WI38 (cell line): ENCODE results near the gene DDX18.

Experiments used
- H3K4me3 ChIP-seq: 2 replicates; pipeline ENCODE4 v1.5.1; 2011; ENCODE audit warnings: low read depth, mild to moderate bottlenecking, control low read depth, low read length
- TF ChIP-seq, protein P1 (sequence below): IDR thresholded peaks from 2 replicates; pipeline ENCODE4 v1.5.1; 2012; ENCODE audit warnings: low read depth, mild to moderate bottlenecking, control low read depth, low read length

The DDX18 gene

DNA sequence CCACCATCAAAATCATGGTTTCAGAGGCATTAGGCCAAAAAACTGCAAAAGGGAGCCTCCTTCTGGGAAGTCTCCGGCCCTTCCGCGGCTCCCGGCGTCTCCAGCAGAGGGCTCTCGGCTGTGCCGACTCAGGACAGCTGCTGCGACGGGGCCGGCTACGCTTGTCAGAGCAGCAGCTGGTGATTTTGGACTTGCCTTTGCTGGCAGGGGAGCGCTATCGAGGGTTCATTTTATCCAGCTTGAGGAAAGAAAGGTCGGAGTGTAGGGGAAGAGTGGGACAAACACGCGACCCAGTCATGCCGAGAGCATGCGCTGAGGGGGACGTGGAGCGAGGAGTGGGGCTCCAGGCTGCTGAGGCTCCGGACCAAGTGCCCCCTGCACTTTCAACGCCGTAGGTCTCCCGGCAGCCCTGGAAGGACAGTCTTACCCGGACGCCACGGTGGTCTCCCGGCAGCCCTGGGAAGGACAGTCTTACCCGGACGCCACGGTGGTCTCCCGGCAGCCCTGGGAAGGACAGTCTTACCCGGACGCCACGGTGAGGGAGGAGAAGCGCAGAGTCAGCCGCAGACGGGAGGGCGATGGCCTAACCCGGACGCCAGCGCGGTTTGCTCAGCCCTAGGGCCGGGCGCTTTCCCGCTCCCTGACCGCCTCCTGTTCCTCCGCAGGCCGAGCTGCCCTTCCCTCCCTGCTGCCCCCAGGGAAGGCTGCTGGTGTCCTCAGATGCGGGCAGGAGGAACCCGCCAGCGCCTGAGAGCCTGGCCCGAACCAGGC is 21.7 kb downstream of the DDX18 start:
- peak overlapping the region; percentile 41 for H3K4me3 ChIP-seq
- TF ChIP-seq, protein P1, sequence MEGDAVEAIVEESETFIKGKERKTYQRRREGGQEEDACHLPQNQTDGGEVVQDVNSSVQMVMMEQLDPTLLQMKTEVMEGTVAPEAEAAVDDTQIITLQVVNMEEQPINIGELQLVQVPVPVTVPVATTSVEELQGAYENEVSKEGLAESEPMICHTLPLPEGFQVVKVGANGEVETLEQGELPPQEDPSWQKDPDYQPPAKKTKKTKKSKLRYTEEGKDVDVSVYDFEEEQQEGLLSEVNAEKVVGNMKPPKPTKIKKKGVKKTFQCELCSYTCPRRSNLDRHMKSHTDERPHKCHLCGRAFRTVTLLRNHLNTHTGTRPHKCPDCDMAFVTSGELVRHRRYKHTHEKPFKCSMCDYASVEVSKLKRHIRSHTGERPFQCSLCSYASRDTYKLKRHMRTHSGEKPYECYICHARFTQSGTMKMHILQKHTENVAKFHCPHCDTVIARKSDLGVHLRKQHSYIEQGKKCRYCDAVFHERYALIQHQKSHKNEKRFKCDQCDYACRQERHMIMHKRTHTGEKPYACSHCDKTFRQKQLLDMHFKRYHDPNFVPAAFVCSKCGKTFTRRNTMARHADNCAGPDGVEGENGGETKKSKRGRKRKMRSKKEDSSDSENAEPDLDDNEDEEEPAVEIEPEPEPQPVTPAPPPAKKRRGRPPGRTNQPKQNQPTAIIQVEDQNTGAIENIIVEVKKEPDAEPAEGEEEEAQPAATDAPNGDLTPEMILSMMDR, result peak; percentile 90

DNA sequence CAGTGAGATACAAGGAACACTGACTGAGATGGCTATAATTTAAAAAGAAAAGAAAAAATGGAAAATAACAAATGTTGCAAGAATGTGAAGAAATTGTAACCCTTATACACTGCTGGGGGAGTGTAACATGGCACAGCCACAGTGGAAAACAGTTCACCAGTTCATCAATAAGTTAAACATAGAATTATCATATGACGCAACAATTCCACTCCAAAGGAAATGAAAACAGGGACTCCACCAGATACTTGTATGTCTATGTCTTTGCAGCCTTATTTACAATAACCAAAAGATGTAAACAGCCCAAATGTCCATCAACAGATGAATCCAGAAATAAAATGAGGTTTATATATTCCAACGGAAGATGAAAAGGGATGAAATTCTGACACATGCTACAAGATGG is 30.8 kb downstream of the DDX18 start:
- H3K4me3 ChIP-seq, result no peak overlapping the region
- TF ChIP-seq, protein P1, result no peak

DNA sequence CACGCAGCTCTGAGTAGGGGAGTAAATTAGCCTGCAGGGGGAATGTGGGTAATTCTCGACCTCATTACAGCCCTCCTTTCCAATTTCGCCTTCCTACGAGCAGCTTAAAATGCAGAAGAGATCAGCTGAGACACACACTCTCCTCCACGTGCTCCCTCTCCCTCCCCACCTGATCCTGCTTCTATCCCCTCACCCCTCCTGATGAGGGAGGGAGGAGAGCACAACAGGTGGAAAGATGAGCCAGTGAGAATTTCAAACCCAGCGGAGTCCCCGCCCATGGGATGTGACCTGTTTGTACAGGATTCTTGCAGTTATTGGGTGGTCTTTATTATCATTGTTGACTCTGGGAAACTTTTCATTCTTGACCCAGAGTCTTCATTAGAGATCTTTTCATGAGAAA is 35.5 kb downstream of the DDX18 start:
- no peak overlapping the region for H3K4me3 ChIP-seq
- TF ChIP-seq, protein P1, result no peak

DNA sequence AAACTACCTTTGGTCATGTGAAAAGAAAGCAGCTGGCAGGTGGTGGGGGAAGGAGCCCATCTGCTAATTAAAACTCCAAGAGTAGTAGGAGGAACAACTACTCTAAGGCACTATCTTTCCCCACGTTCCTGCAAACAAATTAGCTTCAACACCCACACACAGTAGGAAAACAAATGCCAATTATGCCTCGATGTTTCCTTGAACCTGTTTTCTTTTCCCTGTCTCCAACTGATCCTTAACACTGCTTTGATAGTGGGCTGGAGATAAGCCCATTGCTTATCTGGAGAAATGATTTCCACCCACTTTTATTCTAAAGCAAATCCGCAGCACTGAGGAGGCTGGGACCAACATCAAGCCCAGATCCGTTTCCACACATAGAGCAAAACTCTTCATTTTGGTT is 36.0 kb downstream of the DDX18 start:
- TF ChIP-seq, protein P1, result no peak
- H3K4me3 ChIP-seq, result no peak overlapping the region

DNA sequence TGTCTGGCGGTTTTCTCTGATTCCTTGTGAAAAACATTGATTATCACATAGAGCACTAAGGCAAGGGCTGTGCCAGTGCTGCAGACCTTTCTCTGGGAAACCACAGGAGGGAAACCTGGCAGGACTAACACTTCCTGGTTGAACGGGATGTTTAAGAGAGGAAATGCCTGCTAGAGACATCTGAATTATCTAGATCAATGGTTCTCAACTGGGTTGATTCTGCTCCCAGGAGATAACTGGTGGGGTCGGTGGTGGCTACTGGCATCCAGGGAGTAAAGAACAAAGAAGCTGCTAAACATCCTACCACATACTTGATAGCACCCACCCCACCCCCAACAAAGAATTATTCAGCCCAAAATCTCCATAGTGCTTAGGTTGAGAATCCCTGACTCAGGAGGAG is 37.5 kb downstream of the DDX18 start:
- H3K4me3 ChIP-seq, result no peak overlapping the region
- TF ChIP-seq, protein P1, result no peak

DNA sequence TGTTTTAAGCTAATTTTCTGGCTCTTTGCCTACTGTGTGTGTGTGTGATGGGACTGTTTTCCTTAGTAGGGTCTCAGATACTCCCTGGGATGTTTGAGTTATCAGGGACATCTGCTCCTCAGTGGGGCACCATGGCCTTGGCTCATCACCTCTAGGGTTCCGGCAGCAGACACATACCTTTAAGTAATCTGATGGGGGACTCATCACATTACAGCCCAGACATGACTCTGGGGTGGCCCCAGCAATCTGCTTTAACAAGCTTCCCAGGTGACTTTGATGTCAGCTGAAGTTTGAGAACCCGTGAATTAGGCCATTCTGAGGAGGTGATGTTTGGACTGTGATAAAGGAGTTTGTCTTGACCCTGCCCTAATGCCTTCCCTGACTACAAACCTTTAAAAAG is 38.8 kb downstream of the DDX18 start:
- TF ChIP-seq, protein P1, result no peak
- no peak overlapping the region for H3K4me3 ChIP-seq

DNA sequence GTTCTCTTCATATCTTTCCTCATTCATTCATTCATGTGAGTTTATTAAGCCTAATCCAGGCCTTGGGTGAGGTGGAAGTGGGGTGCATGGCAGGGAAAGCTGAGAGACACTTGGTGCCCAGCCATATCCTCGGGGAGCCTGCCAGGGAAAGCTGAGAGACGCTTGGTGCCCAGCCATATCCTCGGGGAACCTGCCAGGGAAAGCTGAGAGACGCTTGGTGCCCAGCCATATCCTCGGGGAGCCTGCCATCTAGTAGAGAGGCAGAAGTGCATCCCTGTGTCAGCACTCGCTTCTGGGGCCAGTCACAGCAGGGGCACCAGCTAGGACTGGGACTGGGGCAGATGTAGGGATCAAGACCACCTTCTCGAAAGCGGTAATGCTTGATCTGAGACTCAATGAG is 39.4 kb downstream of the DDX18 start:
- TF ChIP-seq, protein P1, result no peak
- H3K4me3 ChIP-seq, result no peak overlapping the region
